ENCODE measurements around the gene SPOCK3.

- TF ChIP-seq CTCF (conservative IDR thresholded peaks at IDR 0.05; ENCODE audit: low read length) (no peak), EZH2phosphoT487 (IDR thresholded peaks at IDR 0.05; ENCODE audit: borderline replicate concordance, low read depth, low read length) (no peak)
Measured at GRCh38 chr4:166887457-166887856, 346.8 kb downstream of the SPOCK3 start.
